ENCODE data around the gene OFD1.

The OFD1 gene

DNA sequence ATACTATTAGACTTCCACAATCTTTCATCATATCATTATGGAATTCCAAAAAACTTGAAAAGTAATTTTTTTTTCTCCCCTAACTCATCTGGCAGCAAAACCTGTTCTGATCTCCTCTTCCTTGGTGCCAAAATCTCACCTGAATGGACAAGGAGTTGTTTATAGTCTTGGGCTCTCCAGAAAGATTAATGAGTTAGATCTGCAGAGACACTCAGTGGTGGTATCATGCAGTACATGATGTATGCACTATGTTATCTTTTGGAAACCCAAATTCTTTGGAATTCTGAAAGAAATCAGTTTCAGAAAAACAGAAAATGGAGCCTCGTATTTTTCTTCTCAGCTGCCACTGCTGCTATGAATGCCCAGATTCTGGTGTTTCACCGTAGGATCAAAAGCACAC lies 70.7 kb downstream of the OFD1 start:
- FAIRE-seq, result no peak

DNA sequence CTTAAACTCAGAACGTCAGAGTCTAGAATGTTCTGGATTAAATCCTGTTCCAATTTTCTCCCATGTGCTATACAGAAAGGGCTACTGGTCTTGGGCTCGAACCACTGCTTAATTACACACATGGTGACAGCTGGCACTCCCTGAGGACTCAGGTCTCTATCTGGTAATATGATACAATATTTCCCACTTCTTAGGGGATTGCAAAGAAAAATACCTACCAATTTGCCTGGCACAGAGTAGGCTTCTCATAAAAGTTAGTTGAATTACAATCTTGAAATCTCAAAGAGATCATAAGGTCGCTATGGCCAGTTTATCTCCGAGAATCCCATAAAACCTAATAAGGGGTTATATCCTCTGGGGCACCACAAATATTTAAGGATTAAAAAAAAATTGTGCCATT lies 73.7 kb downstream of the OFD1 start:
- no peak for FAIRE-seq

DNA sequence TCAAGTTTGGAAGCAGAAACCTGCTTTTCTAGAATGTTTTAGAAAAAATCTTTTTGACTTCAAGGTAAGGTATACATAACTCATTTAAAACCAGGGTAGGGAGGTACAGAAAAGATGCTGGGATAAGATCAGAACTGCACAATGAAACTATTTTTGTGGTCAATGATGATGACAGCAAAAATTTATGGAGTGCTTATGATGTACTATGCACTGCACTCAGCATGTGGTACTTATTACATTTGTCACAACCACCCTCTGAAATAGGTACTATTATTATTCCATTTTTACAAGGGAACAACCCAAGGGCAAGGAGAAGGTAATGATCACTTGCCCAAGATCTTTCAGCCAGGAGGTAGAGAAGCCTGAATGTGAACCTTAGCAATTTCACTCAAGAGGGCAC lies 74.3 kb downstream of the OFD1 start:
- no peak for FAIRE-seq

DNA sequence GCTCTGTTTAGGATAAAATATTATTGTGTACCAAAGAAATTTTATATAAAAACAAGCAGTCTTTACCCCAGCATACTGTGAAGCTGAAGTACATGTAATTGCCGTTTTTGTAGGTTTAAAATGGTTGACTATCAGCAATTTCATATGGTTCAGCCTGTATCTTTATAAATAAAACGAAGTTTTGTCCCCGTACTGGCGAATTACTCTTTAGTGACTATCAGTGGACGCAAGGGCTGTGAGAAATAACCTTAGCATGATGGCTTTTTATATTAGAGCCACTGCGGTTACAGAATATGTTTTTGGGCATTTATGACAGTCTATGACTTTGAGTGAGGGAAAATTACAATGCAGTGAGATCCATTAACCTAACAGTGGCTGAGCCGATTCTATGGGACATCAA lies 81.1 kb downstream of the OFD1 start:
- FAIRE-seq, result no peak

DNA sequence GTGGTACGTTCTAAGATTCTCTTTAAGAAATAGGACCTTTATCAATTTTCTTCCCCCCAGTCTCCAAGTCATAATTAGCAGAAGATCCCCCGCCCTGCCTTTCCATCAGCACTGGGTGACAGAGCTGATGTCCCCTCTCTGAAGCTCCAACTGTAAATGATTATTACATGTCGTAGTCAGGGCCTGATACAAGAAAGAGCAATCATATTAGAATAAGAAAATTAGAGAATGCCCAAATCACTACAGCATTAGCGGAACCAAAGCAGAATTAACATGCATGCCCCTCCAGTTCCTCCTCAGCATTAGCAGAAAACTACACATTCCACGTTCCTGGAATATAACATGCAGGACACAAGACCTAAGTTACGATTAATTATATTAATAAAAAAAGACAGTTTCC lies 81.6 kb downstream of the OFD1 start:
- no peak for FAIRE-seq

DNA sequence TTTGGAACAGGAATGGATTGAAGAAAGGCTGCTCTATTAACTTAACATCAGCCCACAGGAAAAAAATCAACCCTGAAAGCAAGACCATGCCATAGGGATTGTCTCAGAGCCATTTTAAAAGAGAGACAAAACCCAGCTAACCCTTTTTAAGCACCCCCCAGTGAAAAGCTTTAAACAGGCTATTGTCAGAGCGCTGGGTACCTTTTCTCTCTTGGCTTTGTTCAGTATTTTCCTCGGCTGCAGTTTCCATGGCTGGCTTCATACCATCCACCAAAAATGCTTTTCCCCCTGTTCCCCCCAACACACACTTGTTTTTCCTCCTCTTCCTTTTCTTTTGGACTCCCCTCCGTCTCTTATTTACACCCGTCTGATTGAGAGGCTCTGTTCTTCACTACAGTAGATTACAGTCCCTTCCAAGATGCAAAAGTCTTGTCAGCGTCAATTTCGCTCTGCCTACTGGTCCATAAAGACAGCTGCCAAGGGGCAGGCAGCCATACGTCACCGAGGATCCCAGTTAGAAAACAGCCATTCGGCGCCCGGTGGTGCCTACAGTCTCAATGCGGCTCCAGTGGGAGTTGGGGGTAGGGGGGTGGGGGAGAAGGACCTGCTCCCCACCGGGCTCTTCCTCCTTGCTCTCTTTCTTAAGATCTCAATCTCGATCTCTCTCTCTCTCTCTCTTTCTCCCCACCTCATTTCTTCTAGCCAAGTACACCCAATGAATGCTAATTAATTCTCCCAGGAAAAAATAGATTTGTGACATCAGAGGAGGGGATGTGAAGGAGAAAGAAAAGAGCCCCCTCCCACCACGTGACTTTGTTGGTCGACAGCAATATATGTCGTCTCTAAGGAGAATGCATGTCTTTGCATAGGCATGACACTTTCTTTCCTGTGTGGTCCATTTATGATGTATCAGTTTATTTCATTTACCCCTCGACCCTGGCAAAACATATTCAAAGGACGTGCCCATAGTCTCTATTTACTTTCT lies 82.4 kb downstream of the OFD1 start, which contains the start of gene GPM6B:
GPM6B (minus strand) TSS at position 451 of the 985 bp plus-strand sequence; CDS start at position 262, 189 bp downstream.
- no peak for FAIRE-seq
